Endothelial cell of umbilical vein (primary cell): ENCODE data around the gene RPL18A.

Source experiments
- CTCF ChIP-seq, 2 donors: IDR thresholded peaks; 1 replicate in 1 of 2; 2 replicates in 1 of 2; pipeline ENCODE4 v1.5.1; 2011; ENCODE audit warnings: low read length in 2 of 2, mild to moderate bottlenecking in 2 of 2, moderate library complexity in 2 of 2, control low read depth in 1 of 2, inconsistent platforms in 1 of 2, low read depth in 1 of 2; ENCODE audit not compliant: insufficient read depth in 1 of 2; ENCODE audit errors: extremely low read depth in 1 of 2
- EZH2 ChIP-seq: IDR thresholded peaks from 2 replicates; pipeline ENCODE4 v1.6.1; 2012; ENCODE audit warnings: borderline replicate concordance, low read depth, mild to moderate bottlenecking, moderate library complexity, low read length, inconsistent platforms; ENCODE audit not compliant: severe bottlenecking
- FOS ChIP-seq: IDR thresholded peaks from 2 replicates; pipeline ENCODE4 v1.6.1; 2011; ENCODE audit warnings: mild to moderate bottlenecking, low read length, moderate library complexity, borderline replicate concordance; ENCODE audit not compliant: insufficient read depth
- JUN ChIP-seq: IDR thresholded peaks from 2 replicates; pipeline ENCODE4 v1.6.1; 2011; ENCODE audit warnings: borderline replicate concordance, low read depth; ENCODE audit not compliant: insufficient read length, insufficient read depth
- MAX ChIP-seq: IDR thresholded peaks from 2 replicates; pipeline ENCODE4 v1.6.1; 2011; ENCODE audit not compliant: insufficient read depth, insufficient read length
- MYC ChIP-seq: IDR thresholded peaks from one replicate; pipeline ENCODE4 v1.6.1; 2011; ENCODE audit warnings: mild to moderate bottlenecking, low read depth, low read length
- POLR2A ChIP-seq: IDR thresholded peaks from 2 replicates; pipeline ENCODE4 v1.6.1; 2012; ENCODE audit warnings: low read depth, mild to moderate bottlenecking, control low read depth, low read length
- POLR2AphosphoS5 ChIP-seq: IDR thresholded peaks from 2 replicates; pipeline ENCODE4 v1.6.1; 2012; ENCODE audit warnings: low read depth, mild to moderate bottlenecking, control low read depth, low read length, moderate library complexity; ENCODE audit not compliant: insufficient read depth

- TF ChIP-seq POLR2AphosphoS5 (no peak), POLR2A (no peak), CTCF (IDR thresholded peaks at IDR 0.05; ENCODE audit: extremely low read depth in 1 of 2, insufficient read depth in 1 of 2, low read depth in 1 of 2, low read length in 2 of 2) (no peak), MAX (no peak), MYC (no peak), EZH2 (peak; percentile 62), JUN (no peak), FOS (no peak)
Observed at GRCh38 chr19:17873786-17874757, 14.4 kb downstream of the RPL18A start.
